Epithelial cell of proximal tubule (primary cell): Measurements from ENCODE around the gene C2orf68. TPM values are rescaled to one million over a fixed set of nuclear protein-coding genes. Genes with fewer than 3 reads are reported as not detected.

Source experiments
- DNase-seq: peaks from one replicate; pipeline ENCODE4 v3.0.0-alpha.2; 2011; ENCODE audit warnings: low read depth
- H3K4me3 ChIP-seq: 2 replicates; pipeline ENCODE4 v1.5.1; 2011; ENCODE audit warnings: low read depth, mild to moderate bottlenecking, low read length
- CTCF ChIP-seq: conservative IDR thresholded peaks from 2 replicates; pipeline ENCODE4 v1.5.1; 2012; ENCODE audit warnings: low read depth, mild to moderate bottlenecking, low read length
- total RNA-seq: library from RNA; depleted of rRNA; stranded (reverse); fragments of >200 nt; gene quantifications from 2 replicates; pipeline ENCODE4 v1.2.3, GENCODE V29; 2015

C2orf68 gene
- total RNA-seq, 1 donor from 2014 or later, result 9.9 TPM

DNA sequence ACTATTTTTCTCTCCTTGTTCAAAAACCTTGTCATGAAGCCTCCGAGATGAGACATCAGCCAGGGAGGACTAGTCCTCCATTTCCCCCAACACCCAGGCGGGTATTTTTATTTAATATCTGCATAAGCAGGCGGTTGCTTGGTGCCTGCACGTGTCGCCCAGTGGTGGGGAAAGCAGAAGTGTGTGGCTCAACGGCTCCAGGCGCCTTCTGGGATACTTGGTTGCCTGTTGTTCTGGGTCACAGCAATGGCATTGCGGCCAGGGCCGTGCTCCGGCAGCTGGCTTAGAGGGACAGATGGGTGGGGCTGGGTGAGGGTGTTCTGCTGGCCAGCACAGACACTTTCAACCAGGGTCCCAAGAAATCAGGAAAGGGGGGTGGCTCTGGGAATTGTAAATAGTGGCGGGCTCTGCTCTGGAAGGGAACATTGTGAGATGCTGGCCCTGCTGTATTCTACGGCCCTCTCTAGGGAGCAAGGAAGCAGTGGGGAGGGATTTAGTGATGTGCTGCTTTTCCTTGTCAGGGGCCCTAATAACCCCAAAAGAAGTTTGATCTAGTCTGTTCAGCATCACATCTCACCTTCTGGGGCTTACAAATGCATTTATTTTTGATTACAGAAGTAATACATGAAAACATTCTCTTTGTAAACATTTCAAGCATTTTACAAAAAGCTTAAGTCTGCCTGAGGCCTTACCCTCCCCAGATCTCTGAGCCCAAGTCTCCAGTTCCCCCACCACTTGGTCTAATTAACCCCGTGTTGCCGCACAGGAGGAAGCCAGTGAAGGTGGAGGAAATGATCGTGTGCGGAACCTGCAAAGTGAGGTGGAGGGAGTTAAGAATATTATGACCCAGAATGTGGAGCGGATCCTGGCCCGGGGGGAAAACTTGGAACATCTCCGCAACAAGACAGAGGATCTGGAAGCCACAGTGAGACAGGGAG is 33.4 kb downstream of the C2orf68 start:
- no peak for DNase-seq
- no peak for TF ChIP-seq CTCF
- H3K4me3 ChIP-seq, result peak overlapping the region; percentile 81

- no peak for TF ChIP-seq CTCF
- DNase-seq, result no peak
- H3K4me3 ChIP-seq, result peak within 1 kb of the TSS; percentile 81
Observed at GRCh38 chr2:85577386-85578242, 34.3 kb downstream of the C2orf68 start, which contains the start of gene VAMP8. Gene VAMP8, plus strand, starts transcription at chr2:85577586. Its CDS starts 61 bp downstream, at chr2:85577647.

DNA sequence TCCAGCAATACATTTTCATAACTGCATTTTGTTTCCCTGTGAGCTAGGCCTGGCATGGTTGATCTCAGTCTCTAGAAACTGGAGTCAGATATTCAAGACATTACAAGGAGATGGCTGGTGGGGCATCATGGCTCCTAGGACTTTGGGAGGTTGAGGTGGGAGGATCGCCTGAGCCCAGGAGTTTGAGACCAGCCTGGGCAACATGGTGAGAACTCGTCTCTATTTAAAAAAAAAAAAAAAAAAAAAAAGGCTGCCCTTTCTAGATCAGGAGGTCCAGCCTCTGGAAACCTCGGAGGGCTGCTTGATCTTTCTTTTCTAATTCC is 34.8 kb downstream of the C2orf68 start:
- peak overlapping the region; percentile 81 for H3K4me3 ChIP-seq
- DNase-seq, result no peak
- no peak for TF ChIP-seq CTCF

DNA sequence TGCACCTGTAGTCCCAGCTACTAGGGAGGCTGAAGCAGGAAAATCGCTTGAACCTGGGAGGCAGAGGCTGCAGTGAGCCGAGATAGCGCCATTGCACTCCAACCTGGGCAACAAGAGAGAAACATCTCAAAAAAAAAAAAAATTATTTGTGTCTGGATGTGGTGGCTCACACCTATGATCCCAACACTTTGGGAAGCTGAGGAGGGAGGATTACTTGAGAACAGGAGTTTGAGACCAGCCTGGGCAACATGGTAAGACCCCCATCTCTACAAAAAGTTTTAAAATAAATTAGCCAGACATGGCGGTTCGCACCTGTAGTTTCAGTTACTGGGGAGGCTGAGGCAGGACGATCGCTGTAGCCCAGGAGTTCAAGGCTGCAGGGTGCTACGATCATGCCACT is 36.1 kb downstream of the C2orf68 start:
- TF ChIP-seq CTCF, result no peak
- DNase-seq, result no peak
- H3K4me3 ChIP-seq, result no peak overlapping the region

GRCh38 chr2:85566265-85566664 is 45.6 kb downstream of the C2orf68 start:
- H3K4me3 ChIP-seq, result no peak overlapping the region
- DNase-seq, result no peak
- no peak for TF ChIP-seq CTCF

GRCh38 chr2:85564144-85564563 is 47.7 kb downstream of the C2orf68 start:
- DNase-seq, result no peak
- H3K4me3 ChIP-seq, result no peak overlapping the region

More at GRCh38 chr2:85564144-85564563, 47.7 kb downstream of the C2orf68 start:
- no peak for TF ChIP-seq CTCF
